Activated CD4-positive, alpha-beta T cell treated with anti-CD3 and anti-CD28 coated beads, Interleukin-2, amount 50 U/mL, for 1 hour (primary cell): ENCODE data around the gene SEMA5A.
"Not testable (repeated sequence)": the region's sequence is repeated elsewhere in the genome, so short reads cannot be mapped to it uniquely, and the experiment has no call there.

ENCODE experiments used
- DNase-seq: peaks from one replicate; pipeline ENCODE4 v3.0.0-alpha.2; 2020

Gene SEMA5A

DNA sequence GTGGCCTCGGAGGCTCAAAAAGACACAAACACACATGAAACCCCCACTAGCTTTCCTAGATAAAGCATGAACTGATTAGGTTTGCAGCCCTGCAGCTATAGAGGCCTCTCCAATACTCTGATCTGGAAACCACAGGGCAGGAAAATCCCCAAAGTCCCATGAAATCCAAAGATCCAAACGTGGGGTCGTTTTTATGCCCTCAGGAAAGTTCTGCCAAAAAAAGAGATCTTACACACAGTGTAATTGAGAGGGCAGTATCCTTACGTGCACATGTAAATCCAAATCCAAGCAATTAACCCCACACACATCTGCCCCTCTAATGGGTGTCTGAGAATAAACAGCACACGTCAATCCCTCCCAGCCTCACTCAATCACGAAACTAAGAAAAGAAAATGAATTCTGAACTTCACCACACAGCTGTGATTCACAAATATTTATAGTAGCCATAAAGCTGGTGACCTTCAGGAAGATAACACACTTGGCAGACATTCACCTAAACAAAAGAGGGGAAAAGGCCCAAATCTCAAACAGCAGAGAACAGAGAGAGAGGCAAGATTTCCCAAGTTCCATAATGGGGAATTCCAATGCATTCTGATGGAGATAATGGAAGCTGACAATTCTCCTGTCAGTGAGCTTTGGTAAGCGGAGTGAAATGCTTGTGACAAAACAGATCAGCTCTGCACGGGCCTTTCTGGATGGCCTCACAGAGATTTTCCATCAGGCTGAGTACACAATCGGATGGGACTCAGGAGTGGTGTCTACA, 114.2 kb downstream of the SEMA5A start:
- no peak for DNase-seq

DNA sequence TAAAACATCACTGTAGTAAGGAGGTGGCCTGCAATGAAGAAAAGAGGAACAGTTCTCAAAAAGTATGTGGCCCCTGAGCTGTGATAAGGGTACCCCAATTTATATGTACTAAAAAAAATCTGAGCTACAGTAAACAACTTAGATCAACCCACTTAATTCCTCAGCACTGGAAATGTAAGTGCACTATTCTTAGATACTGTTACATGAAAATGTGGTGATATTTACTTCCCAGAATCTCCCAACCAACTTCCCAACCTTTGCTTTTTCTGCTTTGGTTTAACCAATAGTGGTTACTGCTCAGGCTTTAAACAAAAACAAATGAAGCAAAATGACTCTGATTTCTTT, 114.8 kb downstream of the SEMA5A start:
- DNase-seq: no peak

DNA sequence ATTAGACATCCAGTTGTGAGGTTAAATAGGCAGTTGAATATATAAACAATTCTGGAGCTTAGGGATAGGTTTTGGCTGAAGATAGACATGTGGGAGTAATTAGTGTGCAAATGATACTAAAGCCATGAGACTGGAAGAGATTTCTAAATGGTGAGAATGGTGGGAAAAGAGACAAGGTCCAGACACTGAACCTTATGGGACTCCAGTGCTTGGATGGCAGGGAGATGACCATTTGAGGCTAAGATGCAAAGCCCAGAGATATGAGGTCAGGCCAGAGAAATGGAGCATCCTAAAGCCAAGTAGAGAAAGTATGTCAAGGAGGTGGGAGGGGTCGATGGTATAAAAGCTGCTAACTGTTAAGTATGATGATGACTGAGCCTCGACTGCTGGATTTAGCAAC, 115.6 kb downstream of the SEMA5A start:
- no peak for DNase-seq

DNA sequence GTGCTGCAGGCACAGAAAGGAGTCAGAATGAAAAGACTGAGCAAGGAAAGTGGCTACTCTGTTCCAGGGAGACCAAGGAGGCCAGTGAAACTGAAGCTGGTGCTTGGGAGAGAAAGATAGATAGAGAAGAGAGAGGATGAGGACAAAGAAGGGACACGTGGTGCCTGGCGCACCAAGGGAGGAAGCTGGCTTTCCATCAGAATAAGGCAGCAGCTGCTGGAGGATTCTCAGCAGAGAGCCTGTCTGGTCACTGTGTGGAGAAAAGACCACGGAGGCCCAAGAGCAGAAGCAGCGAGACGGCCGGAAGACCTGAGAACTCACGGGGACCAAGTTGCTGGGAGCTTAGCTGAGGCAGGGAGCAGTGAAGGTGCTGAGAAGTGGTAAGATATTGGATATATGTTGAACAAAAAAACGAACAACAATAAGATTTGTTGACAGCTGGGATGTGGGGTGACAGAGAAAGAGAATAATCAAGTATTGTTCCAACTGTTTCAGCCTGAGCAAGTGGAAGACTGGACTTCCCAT, 116.1 kb downstream of the SEMA5A start:
- DNase-seq: no peak

DNA sequence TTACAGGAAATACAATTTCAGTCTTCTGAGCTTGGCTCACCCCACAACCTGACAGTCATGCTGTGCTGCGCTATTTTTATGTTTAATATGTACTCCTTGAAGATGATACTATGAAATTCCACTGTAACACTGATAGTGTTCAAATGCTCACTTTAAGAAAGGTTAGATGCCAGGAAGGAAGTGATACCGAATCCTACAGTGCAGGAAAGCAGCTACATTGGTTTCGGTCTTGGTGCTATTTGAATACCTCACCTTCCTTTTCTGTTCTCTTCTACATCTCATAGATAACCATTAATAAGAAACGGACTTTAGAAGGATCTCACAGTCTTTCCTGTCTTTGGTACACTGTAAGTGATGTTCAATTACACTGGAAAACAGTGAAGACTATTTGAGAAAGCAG, 117.6 kb downstream of the SEMA5A start:
- DNase-seq: no peak

DNA sequence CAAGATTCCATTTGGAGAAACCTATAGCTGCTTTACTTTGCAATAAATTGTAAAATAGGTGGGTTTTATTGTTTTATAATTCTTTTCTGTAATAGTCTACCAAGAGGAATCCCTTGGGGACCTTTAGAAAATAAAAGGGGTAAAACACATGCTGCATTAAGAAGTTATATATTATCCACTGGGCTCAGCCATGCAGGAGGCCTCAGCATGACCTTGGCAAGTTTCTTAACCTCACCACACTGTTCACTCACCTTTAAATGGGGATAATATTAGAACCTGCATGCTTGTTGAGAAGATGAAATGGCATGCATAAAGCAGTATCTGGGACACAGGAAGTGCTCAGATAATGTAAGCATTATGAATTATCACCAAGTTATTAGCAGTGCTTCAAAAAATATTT, 120.2 kb downstream of the SEMA5A start:
- no peak for DNase-seq

DNA sequence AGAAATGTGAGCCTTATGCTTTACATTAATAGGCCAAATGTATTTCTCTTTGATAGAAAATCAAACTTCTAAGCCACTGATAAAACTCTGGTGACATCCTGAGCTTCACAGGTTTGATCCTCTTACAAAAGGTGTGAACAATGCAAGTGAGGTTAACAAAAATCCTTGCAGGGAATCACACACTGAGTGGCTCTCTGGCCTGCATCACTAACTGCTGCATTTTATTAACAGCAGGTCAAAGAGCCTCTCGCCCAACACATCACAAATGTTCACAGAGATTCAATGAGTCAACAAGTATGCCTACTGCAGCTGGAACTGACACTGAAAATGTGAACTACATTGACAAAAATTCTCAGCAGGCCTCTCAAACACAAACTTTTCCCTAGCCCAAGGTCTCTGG, 122.3 kb downstream of the SEMA5A start:
- DNase-seq: no peak

DNA sequence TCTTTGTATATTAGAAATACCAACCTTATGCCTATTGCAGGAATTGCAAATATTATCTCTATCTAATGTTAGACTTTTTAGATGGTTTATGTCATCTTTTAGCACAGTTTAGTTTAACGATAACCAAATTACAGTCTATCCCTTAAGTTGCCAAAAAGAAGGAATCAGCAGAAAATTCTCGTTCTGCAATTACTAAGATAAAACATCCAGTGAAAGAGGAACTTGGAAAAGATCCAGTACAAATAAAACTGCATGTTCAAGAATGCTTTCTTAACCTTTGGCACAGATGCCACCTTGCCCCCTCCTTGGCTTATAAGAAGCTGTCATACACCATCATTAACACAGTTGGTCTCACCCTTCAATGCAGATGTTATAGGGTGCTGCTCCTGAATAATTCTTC, 124.0 kb downstream of the SEMA5A start:
- DNase-seq: no peak

DNA sequence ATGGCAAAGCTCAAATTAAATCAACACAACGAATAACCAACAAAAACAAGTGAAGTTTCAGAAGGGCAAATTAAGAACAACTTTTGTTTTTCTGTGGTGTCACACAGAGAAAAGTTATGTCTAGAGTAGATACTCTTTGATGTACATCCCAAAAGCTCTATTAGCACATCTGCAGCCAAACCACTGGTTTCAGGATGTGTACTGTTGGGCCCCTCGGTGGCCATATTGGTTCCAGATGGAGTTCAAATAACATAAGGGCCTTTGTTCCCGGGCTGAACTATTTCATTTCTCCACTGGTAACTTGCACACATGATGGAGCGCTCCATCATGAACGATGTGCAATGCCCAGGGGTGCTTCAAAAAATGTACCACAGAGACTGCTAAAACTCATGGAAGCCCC, 126.1 kb downstream of the SEMA5A start:
- DNase-seq: no peak

DNA sequence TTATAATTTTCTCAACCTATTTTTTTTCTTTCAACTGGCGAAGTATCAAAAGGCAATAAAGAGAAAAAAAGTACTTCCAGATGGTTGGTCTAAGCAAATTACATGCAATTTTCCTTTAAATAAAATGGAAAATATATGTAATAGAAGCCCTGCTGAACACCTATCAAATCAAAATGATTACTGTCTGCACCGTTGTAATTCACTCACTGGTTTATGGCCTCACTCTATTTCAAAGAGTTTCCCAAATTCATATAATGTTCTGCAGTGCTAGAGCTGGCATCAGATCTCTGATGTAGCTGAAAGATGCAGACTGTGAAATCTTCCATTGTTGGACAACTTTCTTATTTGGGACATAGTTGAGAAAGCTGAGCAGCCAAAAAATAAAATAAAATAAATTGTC, 130.3 kb downstream of the SEMA5A start:
- DNase-seq: no peak

DNA sequence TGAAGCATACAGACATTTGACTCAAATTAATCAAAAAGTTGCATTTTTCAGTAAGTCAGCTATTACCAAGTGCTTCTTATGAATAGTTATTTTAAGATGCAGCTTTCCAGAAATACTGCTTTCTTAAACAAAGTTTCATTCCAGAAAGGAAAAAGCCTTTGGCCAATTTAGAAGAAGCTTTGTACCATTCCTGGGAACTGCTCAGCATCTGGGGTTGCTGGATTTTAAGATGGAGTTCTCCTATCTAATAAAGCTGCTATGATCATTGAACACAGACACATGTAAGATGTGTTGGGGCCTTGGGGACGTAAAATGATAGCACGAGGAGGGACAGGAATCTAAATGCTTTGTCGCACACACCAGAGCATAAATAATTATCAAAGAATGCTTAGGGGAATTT, 130.8 kb downstream of the SEMA5A start:
- no peak for DNase-seq

DNA sequence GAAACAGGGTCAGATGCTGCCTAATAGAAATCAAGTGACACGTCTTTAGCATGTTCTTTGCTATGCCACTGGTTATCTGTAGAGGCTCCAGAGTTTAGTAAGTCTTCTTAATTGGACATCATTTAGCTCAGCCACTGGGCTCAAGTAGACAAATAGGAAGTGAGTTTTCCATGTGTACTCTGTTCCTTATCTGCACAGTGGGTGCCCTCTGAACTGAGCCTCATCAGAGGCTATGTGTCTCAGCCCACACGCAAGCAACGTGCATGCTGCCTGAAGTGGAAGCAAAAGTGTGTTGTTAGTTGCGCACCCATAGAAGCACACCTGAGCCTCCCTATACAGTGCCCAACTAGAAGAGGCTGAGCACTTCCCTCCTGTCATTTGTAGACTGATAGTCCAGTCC, 134.7 kb downstream of the SEMA5A start:
- no peak for DNase-seq

DNA sequence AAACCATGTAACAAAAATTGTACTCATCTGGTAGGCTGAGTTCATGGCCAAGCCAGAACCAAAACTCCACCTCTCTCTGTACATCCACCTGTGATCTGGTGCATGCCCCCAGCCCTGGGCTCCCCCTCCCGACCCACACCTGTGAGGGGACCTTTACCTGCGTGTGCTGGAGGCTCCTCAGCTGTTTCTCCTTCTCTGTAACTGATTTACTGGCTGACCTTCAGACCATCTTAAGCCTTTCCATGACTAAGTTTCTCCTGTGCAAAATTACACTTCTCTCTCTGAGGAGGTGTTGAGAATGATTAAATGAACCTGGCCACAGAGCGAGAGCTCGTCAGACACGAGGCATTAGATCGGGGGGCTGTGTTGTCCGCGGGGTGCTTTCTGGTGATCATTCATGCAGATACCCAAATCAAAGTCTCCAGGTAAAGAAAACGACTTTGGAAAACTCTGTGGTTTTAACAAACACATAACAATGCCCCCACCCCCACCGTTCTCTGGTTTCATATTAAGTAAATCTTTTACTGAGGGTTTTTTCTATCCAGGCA, 136.4 kb downstream of the SEMA5A start:
- DNase-seq: no peak

DNA sequence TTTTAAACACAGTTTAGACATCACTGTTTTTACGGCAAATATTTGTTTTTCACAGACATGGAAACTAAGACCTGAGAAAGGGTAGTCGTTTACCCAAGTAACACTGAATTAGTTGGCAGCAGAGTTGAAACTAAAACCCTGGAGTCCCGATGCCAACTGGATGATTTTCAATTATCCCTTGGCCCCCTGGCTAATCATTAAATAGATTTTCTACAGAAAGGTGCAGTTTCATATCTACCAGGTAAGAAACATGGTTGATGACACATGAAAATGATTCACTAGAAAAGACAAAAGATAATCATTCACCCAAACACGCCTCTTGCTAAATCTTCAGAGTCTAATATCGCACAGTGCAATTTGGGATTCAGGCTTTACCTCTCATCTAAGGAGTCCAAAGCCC, 136.9 kb downstream of the SEMA5A start:
- DNase-seq: no peak

DNA sequence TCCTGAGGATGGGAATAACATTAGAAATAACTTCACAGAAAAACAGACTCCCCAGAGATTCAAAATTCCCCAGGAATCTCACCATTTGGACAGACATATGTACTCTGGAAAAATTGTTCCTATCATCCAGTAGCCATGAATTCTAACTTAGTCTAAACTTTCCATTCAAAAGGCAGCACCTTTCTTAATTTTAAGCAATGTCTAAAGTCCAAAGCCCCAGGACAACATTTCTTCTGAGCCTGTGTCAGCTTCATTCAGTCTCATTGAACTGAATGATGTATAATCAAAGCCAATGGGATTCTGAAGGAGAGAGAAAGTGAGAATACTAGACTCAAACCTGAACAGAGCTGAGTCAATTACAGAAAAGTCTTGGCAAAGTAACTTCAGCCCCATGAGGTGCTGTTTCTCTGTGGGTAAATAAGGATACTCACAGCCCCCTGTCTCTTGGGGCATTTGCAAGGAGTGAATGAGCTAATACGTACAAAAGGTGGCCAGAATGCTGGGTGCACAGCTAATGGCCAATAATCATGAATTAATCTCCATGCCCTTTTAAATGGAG, 140.6 kb downstream of the SEMA5A start:
- DNase-seq: no peak

DNA sequence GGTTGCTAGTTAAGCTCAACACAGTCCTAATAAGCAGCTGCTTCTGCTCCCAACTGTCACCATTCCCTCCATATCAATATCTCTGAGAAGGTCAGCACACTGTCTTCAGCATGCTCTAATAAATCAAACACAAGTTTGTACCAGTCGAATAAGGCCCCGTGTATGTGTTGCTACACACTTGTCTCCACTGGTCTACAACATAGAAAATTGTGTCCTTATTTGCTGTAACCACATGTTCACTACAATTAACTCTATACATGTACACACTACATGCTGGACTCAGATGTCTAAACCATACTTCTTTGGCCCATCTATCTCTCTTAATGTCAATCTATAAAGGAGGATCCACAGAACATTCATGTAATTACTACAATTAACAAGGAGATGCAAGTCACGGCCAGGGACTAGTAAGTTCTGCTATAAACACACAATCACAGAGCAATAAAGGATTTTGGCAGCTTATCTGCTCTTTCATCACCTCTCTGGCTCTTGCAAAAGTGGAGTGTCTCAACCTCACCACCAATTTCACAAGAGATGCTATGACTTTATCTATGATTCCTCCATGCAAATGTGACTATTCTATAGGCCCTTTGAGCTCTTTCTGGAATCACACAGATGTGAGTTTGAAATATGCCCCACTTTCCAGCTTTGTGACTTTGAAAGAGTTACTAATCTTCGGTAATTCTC, 143.9 kb downstream of the SEMA5A start:
- no peak for DNase-seq

DNA sequence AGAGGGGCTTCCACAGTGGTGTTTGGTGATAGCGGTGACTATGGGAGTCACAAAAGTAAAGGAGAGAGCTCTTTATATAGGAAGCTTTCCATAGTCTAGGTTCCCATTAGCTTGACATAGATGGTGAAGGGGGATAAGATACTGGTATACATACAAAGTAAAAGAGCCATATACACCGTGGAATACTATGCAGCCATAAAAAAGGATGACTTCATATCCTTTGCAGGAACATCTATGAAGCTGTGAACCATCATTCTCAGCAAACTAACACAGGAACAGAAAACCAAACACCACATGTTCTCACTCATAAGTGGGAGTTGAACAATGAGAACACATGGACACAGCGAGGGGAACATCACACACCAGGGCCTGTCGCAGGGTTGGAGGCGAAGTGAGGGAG, 146.1 kb downstream of the SEMA5A start:
- DNase-seq: not testable (repeated sequence)

DNA sequence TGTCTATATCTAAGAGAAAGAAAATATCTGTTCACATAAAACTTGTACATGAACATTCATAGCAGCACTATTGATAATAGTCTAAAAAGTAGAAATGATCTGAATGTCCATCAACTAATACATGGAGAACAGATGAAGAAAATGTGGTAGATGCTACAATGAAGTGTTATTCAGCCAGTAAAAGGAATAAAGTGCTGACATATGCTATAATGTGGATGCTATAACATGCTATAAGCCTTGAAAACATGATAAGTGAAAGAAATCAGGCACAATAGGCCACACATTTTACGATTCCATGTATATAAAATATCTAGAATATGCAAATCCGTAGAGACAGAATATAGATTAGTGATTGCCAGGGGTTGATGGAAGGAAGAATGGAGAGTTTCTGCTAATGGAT, 146.8 kb downstream of the SEMA5A start:
- no peak for DNase-seq

DNA sequence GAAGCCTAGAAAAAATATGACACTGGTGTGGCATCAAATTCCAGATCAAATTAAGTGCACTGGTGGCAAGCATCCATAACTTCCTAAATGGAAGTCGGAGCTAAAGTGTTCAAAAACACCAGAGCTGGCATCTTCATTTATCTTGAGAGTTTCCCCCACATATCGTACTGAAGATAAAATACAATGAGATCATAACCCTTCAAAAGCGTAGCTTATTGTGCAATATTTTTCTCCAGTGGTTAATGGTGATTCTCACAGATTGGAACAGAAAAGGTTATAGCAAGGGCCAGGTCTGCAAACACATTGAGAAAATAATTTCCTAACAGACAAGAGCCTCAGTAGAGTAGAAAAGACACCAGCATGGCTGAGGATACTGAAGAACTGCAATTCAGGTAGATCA, 147.6 kb downstream of the SEMA5A start:
- no peak for DNase-seq

DNA sequence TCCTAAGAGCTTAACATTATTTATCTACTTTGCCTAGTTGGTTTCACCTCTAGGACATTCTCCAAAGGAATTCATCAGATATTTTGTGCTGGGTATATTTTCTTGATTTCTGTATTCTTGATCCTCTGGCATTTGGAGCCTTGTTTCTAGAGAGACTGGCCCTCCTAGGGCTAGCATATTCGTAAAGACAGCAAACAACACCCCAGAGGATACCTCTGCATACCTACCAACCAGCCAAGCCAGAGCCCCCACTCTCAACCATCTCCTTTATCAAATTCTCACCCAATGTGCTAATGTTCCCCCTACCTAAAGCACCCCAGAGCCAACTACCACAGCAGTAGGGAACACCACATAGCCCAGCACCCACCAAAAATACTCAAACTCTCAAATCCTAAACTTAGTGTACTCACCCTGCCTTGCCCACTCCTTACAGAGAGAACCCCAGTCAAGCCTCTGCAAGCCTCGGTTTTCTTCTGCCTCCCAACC, 149.5 kb downstream of the SEMA5A start:
- DNase-seq: no peak

DNA sequence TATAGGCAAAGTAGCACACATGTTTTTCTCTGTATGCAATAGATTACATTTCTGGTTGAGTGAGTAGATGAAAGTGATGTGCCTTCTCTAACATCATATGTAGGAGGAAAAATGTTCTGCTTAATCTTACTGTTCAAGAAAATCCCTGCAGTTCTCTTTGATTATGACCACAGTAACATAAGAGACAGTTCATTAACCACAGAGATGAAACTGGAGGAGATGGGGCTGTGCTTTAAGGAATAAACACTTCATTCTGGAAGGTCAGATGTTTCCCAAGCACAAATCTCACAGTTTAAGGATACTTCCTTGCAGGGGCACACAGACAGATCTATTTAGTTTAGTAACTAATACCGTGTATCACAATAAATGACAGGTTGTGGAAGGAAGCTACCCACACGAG, 150.2 kb downstream of the SEMA5A start:
- no peak for DNase-seq

DNA sequence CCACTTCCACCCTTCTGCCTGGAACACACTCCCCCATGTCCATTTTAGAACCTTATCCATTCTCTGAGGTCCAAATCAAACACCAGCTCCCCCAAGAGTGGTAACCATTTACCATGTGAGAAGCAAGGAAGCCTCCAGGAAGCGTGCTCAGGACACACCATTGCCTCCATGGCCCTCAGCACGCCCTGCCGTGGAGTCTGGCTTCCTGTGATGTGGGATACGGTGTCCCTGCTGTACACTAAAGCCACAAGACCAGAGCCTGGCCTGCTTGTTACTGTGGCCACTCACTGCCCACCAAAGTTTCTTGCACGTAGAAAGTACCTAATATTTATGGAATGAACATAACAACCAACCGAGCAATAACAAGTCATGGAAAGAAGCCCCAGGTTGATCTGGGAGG, 151.7 kb downstream of the SEMA5A start:
- DNase-seq: no peak

DNA sequence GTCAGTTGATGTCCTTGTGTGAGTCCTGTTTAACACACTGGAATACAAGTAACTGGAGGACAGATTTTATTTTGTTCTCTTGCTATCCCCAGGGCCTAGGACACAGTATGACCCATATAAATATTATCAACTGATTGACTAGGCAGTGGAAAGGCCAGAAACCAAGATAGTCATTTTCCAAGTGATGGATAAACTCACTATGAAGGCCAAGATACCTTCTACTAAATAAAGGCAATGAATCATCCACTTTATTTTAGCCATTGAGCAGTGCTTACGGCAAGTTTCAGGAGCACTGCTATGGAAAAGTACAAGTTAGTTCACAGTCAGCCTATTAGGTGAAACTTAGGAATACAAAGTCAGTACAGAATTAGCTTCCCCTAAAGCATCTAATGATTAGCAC, 153.2 kb downstream of the SEMA5A start:
- DNase-seq: no peak

DNA sequence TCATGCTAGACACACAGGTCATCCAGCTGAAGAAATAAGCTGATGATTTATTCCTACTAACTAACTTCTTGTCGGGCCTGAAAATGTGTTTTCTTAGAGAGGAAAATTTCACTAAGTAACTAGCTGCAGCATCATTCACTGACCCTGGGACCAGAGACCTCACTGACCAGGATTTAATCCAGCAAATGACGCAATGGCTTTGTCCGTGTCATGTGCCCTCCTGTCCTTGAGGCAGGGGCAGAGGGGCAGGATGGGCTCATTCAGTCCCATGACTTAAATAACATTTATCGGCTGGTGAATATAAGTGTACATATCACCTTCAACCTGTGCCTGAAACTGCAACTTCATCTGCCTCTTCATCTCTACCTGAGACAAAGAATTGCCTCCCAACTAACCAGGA, 154.8 kb downstream of the SEMA5A start:
- no peak for DNase-seq
